Adrenal gland (tissue), 5 donors: ENCODE measurements around the gene UNC5C.
A peak's percentile ranks its signal among the peaks of the same experiment; 100 is the strongest.

Experiments used
- CTCF ChIP-seq, 6 experiments: fragments of 450-650 bp in 4 of 6; fragments of 200-600 bp in 2 of 6; sonication (generic) in 1 of 6; IDR thresholded peaks; 1 replicate in 5 of 6; 2 replicates in 1 of 6; pipeline versions ENCODE4 v1.5.1 to v1.8.0; 2016 to 2021; ENCODE audit warnings: antibody characterized with exemption in 6 of 6, mild to moderate bottlenecking in 2 of 6, moderate library complexity in 1 of 6
- POLR2A ChIP-seq, 2 donors: fragments of 450-650 bp; IDR thresholded peaks; one replicate each; pipeline ENCODE4 v1.6.1; 2017; ENCODE audit warnings: antibody characterized with exemption in 2 of 2, mild to moderate bottlenecking in 2 of 2, moderate library complexity in 1 of 2
- donor health status: DM: no; HTN: no; CAD: no.

- peak; percentile 54 to 68 (median 60) for TF ChIP-seq CTCF (IDR thresholded peaks at IDR 0.05)
- no peak for TF ChIP-seq POLR2A (IDR thresholded peaks at IDR 0.05)
These were observed 38.6 kb downstream of the UNC5C start for GRCh38 chr4:95510145-95510544.
